ENCODE measurements around the gene TPRN. TPM values are rescaled to one million over a fixed set of nuclear protein-coding genes. Genes with fewer than 3 reads are reported as not detected.
A peak's percentile ranks its signal among the peaks of the same experiment; 100 is the strongest.

The TPRN gene
- total RNA-seq, 4 donors from 2014 or later: 0.29 to 17.1 (median 5.5) TPM

- no peak for TF ChIP-seq POLR2A (IDR thresholded peaks at IDR 0.05)
- no peak for TF ChIP-seq CTCF (IDR thresholded peaks at IDR 0.05)
- intact Hi-C loops (cut with DNase I; ENCODE audit: low total_unique reads): no loop called here
- H3K4me1 ChIP-seq: peaks cover 23 to 26% of the 10 kb centered on the region in 2 donors
Observed at GRCh38 chr9:137202966-137203365, 2.4 kb upstream of the TPRN start.

GRCh38 chr9:137201205-137201868 lies 796 bp upstream of the TPRN start:
- Histone ChIP-seq H3K27ac (peak overlapping the region in 1 of 2 donors; percentile 73), H3K27me3 (no peaks in the 10 kb centered on the region), H3K36me3 (no peaks in the 10 kb centered on the region), H3K4me3 (peak overlapping the region; percentile 50 to 54), H3K4me1 (peaks cover 21 to 26% of the 10 kb centered on the region in 2 donors), H3K9me3 (no peaks in the 10 kb centered on the region)
- no peak for DNase-seq
- intact Hi-C loops (cut with DNase I; ENCODE audit: low total_unique reads): no loop called here
- TF ChIP-seq CTCF (IDR thresholded peaks at IDR 0.05) (no peak), POLR2A (IDR thresholded peaks at IDR 0.05) (no peak)

More at GRCh38 chr9:137202966-137203365, 2.4 kb upstream of the TPRN start:
- no peak overlapping the region for H3K27ac ChIP-seq
- no peaks in the 10 kb centered on the region for H3K27me3 ChIP-seq
- no peaks in the 10 kb centered on the region for H3K9me3 ChIP-seq
- DNase-seq: no peak
- no peaks in the 10 kb centered on the region for H3K36me3 ChIP-seq
- H3K4me3 ChIP-seq: no peak overlapping the region

GRCh38 chr9:137199411-137200121 lies 975 bp downstream of the TPRN start:
- Histone ChIP-seq H3K27me3 (no peaks in the 10 kb centered on the region), H3K4me1 (peaks cover 19 to 22% of the 10 kb centered on the region in 2 donors), H3K27ac (no peak overlapping the region), H3K9me3 (no peaks in the 10 kb centered on the region), H3K4me3 (peak overlapping the region in 1 of 2 donors; percentile 38), H3K36me3 (no peaks in the 10 kb centered on the region)
- intact Hi-C loops (cut with DNase I; ENCODE audit: low total_unique reads): no loop called here
- DNase-seq: no peak
- TF ChIP-seq POLR2A (IDR thresholded peaks at IDR 0.05): no peak
- no peak for TF ChIP-seq CTCF (IDR thresholded peaks at IDR 0.05)

GRCh38 chr9:137198902-137199283 lies 1.6 kb downstream of the TPRN start:
- peak overlapping the region in 1 of 2 donors; percentile 38 for H3K4me3 ChIP-seq

More at GRCh38 chr9:137198902-137199283, 1.6 kb downstream of the TPRN start:
- H3K27me3 ChIP-seq: no peaks in the 10 kb centered on the region
- TF ChIP-seq CTCF (IDR thresholded peaks at IDR 0.05): no peak
- TF ChIP-seq POLR2A (IDR thresholded peaks at IDR 0.05): no peak
- no peaks in the 10 kb centered on the region for H3K9me3 ChIP-seq
- intact Hi-C loops (cut with DNase I; ENCODE audit: low total_unique reads): no loop called here
- H3K27ac ChIP-seq: no peak overlapping the region
- no peak for DNase-seq
- no peaks in the 10 kb centered on the region for H3K36me3 ChIP-seq
- H3K4me1 ChIP-seq: peaks cover 12 to 17% of the 10 kb centered on the region in 2 donors
